Lung (tissue), 12 donors: ENCODE measurements around the gene PMCH. TPM values are rescaled to one million over a fixed set of nuclear protein-coding genes. Genes with fewer than 3 reads are reported as not detected.

Experiments used
- ATAC-seq: fragments of 200-7000 bp; cut with Tn5 transposase; one replicate; pipeline ENCODE4 v1.9.1; 2020; ENCODE audit warnings: moderate number of reproducible peaks; ENCODE audit not compliant: insufficient read depth, low FRiP score
- DNase-seq, 3 donors: peaks; one replicate each; pipeline ENCODE4 v3.0.0-alpha.2; 2013 to 2017
- H3K27ac ChIP-seq, 2 donors: one replicate each; pipeline ENCODE4 v1.5.1; 2013; ENCODE audit warnings: mild to moderate bottlenecking in 2 of 2, moderate library complexity in 2 of 2, control low read depth in 1 of 2, inconsistent platforms in 1 of 2, low read depth in 1 of 2, low read length in 1 of 2
- H3K27me3 ChIP-seq, 3 donors: one replicate each; pipeline ENCODE4 v1.5.1; 2013; ENCODE audit warnings: low read length in 2 of 3; ENCODE audit not compliant: control insufficient read depth in 3 of 3, insufficient read depth in 3 of 3
- H3K36me3 ChIP-seq, 4 donors: one replicate each; pipeline ENCODE4 v1.5.1; 2013; ENCODE audit warnings: low read length in 4 of 4, mild to moderate bottlenecking in 1 of 4, moderate library complexity in 1 of 4; ENCODE audit not compliant: control insufficient read depth in 4 of 4, insufficient read depth in 4 of 4
- H3K4me1 ChIP-seq, 5 donors: one replicate each; pipeline ENCODE4 v1.5.1; 2013; ENCODE audit warnings: low read length in 5 of 5, mild to moderate bottlenecking in 2 of 5, moderate library complexity in 1 of 5; ENCODE audit not compliant: control insufficient read depth in 5 of 5, insufficient read depth in 5 of 5
- H3K4me3 ChIP-seq: one replicate; pipeline ENCODE4 v1.5.1; 2013; ENCODE audit warnings: mild to moderate bottlenecking, control low read depth, moderate library complexity
- H3K9ac ChIP-seq, 2 donors: one replicate each; pipeline ENCODE4 v1.5.1; 2013; ENCODE audit warnings: low read length in 2 of 2, control low read depth in 1 of 2; ENCODE audit not compliant: insufficient read depth in 1 of 2
- H3K9me3 ChIP-seq, 4 donors: one replicate each; pipeline ENCODE4 v1.5.1; 2013; ENCODE audit warnings: low read length in 3 of 4, mild to moderate bottlenecking in 1 of 4, moderate library complexity in 1 of 4; ENCODE audit not compliant: control insufficient read depth in 4 of 4, insufficient read depth in 3 of 4
- CTCF ChIP-seq: IDR thresholded peaks from 2 replicates; pipeline ENCODE4 v1.5.1; 2012; ENCODE audit warnings: mild to moderate bottlenecking; ENCODE audit errors: control extremely low read depth, extremely low read depth
- WGBS, 2 donors: extraction: QIAGEN DNeasy Blood & Tissue Kit; methylation state at CpG; one replicate each; pipeline ENCODE4 v1.1.7; 2013; 5-methylcytosine and 5-hydroxymethylcytosine counted together
- polyA plus RNA-seq, 2 donors: library from polyadenylated mRNA; stranded (reverse); fragments of 200-250 nt; gene quantifications; one replicate each; pipeline ENCODE4 v1.2.1, GENCODE V29; 2013
- total RNA-seq, 2 donors: library from RNA; depleted of rRNA in 1 of 2; stranded (reverse); fragments of >200 nt in 1 of 2; gene quantifications; one replicate each; pipeline ENCODE4 v1.2.1, GENCODE V29; 2014 to 2021
- donor health status: control.
- donor health status: control.
- donor health status: Bipolar disorder and iron deficiency.
- donor health status: healthy.
- donor health status: DM: yes; HTN: yes; CAD: no.

PMCH gene
- total and polyA plus RNA-seq, 4 donors = 0.16 to 0.29 TPM; not detected in 2

GRCh38 chr12:102171951-102172350 lies 25.7 kb downstream of the PMCH start:
- no peaks in the 10 kb centered on the region for H3K36me3 ChIP-seq
- H3K9me3 ChIP-seq = no peaks in the 10 kb centered on the region
- TF ChIP-seq CTCF = no peak
- H3K27me3 ChIP-seq = no peaks in the 10 kb centered on the region
- H3K9ac ChIP-seq = no peak overlapping the region
- peaks cover 0 to 10% (median 0%) of the 10 kb centered on the region in 5 donors for H3K4me1 ChIP-seq
- H3K27ac ChIP-seq = no peak overlapping the region
- ATAC-seq = no peak
- H3K4me3 ChIP-seq = no peak overlapping the region
- DNase-seq = no peak

GRCh38 chr12:102169922-102170621 lies 27.6 kb downstream of the PMCH start:
- Histone ChIP-seq H3K27ac (no peak overlapping the region), H3K4me1 (peaks cover 0 to 10% (median 0%) of the 10 kb centered on the region in 5 donors), H3K9me3 (no peaks in the 10 kb centered on the region), H3K4me3 (no peak overlapping the region), H3K36me3 (no peaks in the 10 kb centered on the region), H3K9ac (no peak overlapping the region), H3K27me3 (no peaks in the 10 kb centered on the region)
- DNase-seq = peak in 2 of 3 donors; percentile 55
- TF ChIP-seq CTCF = peak; percentile 48
- WGBS, 2 donors = 93 to 94% methylated on average over 2 of the region's 2 CpGs
- no peak for ATAC-seq

GRCh38 chr12:102167821-102168604 lies 29.6 kb downstream of the PMCH start:
- Histone ChIP-seq H3K27ac (no peak overlapping the region), H3K4me1 (peaks cover 0 to 9% (median 0%) of the 10 kb centered on the region in 5 donors), H3K27me3 (no peaks in the 10 kb centered on the region), H3K36me3 (no peaks in the 10 kb centered on the region), H3K9ac (no peak overlapping the region), H3K9me3 (no peaks in the 10 kb centered on the region), H3K4me3 (no peak overlapping the region)
- DNase-seq = no peak
- ATAC-seq = no peak
- no peak for TF ChIP-seq CTCF
